Omental fat pad (tissue), 4 donors: ENCODE data around the gene TLE5. TPM values are rescaled to one million over a fixed set of nuclear protein-coding genes. Genes with fewer than 3 reads are reported as not detected.

Experiments used
- ATAC-seq: fragments of 150-250 bp; one replicate; pipeline ENCODE4 v1.9.1; 2016; ENCODE audit warnings: mild to moderate bottlenecking, moderate library complexity; ENCODE audit not compliant: low FRiP score
- DNase-seq: peaks from one replicate; pipeline ENCODE4 v3.0.0-alpha.2; 2019; ENCODE audit warnings: low spot score
- total RNA-seq, 4 donors: library from RNA; depleted of rRNA; stranded (reverse); fragments of >200 nt; gene quantifications; one replicate each; pipeline ENCODE4 v1.1.0, GENCODE V29; 2016
- TF ChIP-seq, protein P1 (sequence below), 3 donors: fragments of 450-650 bp; IDR thresholded peaks; one replicate each; pipeline ENCODE4 v1.5.1; 2016 to 2017; ENCODE audit warnings: antibody characterized with exemption in 3 of 3, mild to moderate bottlenecking in 3 of 3, moderate library complexity in 2 of 3

TLE5 gene
- total RNA-seq, 4 donors from 2014 or later: 226 to 340 (median 261) TPM

- DNase-seq (no peak), ATAC-seq (no peak)
- TF ChIP-seq, protein P1, sequence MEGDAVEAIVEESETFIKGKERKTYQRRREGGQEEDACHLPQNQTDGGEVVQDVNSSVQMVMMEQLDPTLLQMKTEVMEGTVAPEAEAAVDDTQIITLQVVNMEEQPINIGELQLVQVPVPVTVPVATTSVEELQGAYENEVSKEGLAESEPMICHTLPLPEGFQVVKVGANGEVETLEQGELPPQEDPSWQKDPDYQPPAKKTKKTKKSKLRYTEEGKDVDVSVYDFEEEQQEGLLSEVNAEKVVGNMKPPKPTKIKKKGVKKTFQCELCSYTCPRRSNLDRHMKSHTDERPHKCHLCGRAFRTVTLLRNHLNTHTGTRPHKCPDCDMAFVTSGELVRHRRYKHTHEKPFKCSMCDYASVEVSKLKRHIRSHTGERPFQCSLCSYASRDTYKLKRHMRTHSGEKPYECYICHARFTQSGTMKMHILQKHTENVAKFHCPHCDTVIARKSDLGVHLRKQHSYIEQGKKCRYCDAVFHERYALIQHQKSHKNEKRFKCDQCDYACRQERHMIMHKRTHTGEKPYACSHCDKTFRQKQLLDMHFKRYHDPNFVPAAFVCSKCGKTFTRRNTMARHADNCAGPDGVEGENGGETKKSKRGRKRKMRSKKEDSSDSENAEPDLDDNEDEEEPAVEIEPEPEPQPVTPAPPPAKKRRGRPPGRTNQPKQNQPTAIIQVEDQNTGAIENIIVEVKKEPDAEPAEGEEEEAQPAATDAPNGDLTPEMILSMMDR (IDR thresholded peaks at IDR 0.05): no peak
Observed at GRCh38 chr19:3010871-3011270, 51.4 kb downstream of the TLE5 start.

- ATAC-seq (no peak), DNase-seq (no peak)
- TF ChIP-seq, protein P1 (IDR thresholded peaks at IDR 0.05): no peak
Observed at GRCh38 chr19:3008994-3009393, 53.3 kb downstream of the TLE5 start.

DNA sequence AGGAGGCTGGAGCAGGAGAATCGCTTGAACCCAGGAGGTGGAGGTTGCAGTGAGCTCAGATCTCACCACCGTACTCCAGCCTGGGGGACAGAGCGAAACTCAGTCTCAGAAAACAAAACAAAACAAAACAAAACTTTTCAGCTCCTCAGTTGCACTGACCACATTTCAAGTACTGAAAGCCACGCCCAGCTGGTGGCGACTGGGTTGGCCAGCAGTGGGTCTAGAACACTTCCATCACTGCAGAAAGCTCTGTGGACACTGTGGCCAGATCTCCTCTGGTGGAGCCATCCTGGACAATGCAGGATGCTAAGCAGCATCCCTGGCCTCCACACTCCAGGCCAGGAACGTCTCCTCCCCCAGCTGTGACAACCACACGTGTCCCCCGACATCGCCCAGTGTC, 54.3 kb downstream of the TLE5 start:
- DNase-seq (no peak), ATAC-seq (no peak)
- TF ChIP-seq, protein P1 (IDR thresholded peaks at IDR 0.05): no peak

GRCh38 chr19:3006075-3006767, 56.1 kb downstream of the TLE5 start:
- TF ChIP-seq, protein P1 (IDR thresholded peaks at IDR 0.05): no peak
- DNase-seq (no peak), ATAC-seq (no peak)

- no peak for DNase-seq
- ATAC-seq: no peak
- TF ChIP-seq, protein P1 (IDR thresholded peaks at IDR 0.05): no peak
Observed at GRCh38 chr19:3005345-3005744, 57.0 kb downstream of the TLE5 start.

DNA sequence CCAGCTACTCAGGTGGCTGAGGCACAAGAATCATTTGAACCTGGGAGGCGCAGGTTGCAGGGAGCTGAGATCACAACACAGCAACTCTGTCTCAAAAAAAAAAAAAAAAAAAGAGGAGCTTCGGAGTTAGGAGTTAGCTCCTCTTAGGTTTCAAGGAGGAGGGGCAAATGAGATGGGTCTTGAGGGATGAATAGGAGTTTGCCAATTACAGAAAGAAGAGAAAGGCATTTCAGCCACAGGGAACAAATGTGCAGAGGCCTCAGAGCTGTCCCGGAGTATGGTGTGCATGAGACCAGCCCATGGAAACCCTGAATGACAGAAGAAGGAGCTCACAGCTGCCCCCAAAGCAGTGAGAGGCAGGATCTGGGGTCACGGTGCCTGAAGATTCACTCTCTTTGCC, 57.8 kb downstream of the TLE5 start:
- DNase-seq: no peak
- TF ChIP-seq, protein P1 (IDR thresholded peaks at IDR 0.05): no peak
- no peak for ATAC-seq

DNA sequence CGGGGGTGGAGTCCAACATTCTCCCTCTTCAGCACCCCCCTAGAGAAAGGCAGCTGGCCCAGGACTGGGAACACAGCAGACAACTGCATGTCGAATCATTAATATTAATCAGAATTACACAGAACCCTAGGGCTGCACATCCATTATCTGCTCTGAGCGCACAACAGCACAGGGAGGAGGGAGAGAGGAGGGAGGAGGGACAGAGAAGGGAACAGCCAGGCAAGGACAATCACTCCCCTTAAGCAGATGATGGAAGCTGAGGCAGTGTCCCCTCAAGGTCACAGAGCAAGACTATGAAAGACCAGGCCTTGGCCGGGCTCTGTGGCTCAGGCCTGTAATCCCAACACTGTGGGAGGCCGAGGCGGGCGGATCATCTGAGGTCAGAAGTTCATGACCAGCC, 59.2 kb downstream of the TLE5 start:
- DNase-seq: no peak
- ATAC-seq: no peak
- TF ChIP-seq, protein P1 (IDR thresholded peaks at IDR 0.05): no peak
